Transverse colon (tissue), 4 donors: ENCODE data around the gene ACSF3. TPM values are rescaled to one million over a fixed set of nuclear protein-coding genes. Genes with fewer than 3 reads are reported as not detected.

Experiments used
- DNase-seq: peaks from one replicate; pipeline ENCODE4 v3.0.0-alpha.2; 2019
- H3K27ac ChIP-seq, 4 donors: fragments of 200-600 bp; sonication (generic); 2 replicates each; pipeline ENCODE4 v1.5.1; 2016 to 2018; ENCODE audit warnings: inconsistent platforms in 4 of 4
- H3K27me3 ChIP-seq: fragments of 200-600 bp; sonication (generic); 2 replicates; pipeline ENCODE4 v1.5.1; 2017; ENCODE audit warnings: inconsistent platforms
- H3K36me3 ChIP-seq, 4 donors: fragments of 200-600 bp; sonication (generic); 2 replicates each; pipeline ENCODE4 v1.5.1; 2017 to 2019; ENCODE audit warnings: inconsistent platforms in 4 of 4
- H3K4me1 ChIP-seq, 4 donors: fragments of 200-600 bp; sonication (generic); 2 replicates each; pipeline ENCODE4 v1.5.1; 2017 to 2020; ENCODE audit warnings: inconsistent platforms in 4 of 4
- H3K4me3 ChIP-seq, 4 donors: fragments of 200-600 bp; sonication (generic); 1 replicate in 1 of 4; 2 replicates in 3 of 4; pipeline versions ENCODE4 v1.5.1 to v1.6.1; 2017 to 2019; ENCODE audit warnings: inconsistent platforms in 4 of 4
- H3K9me3 ChIP-seq, 2 donors: fragments of 200-600 bp; sonication (generic); 2 replicates each; pipeline ENCODE4 v1.5.1; 2017 to 2019; ENCODE audit warnings: inconsistent platforms in 2 of 2
- CTCF ChIP-seq, 5 experiments: fragments of 200-600 bp in 3 of 5; fragments of 450-650 bp in 2 of 5; sonication (generic) in 3 of 5; IDR thresholded peaks; 1 replicate in 2 of 5; 2 replicates in 3 of 5; pipeline ENCODE4 v1.5.1; 2016 to 2017; ENCODE audit warnings: antibody characterized with exemption in 5 of 5, inconsistent platforms in 3 of 5, mild to moderate bottlenecking in 2 of 5, moderate library complexity in 1 of 5
- EP300 ChIP-seq: sonication (generic); formaldehyde crosslinking; IDR thresholded peaks from one replicate; pipeline ENCODE4 v1.6.1; 2017; ENCODE audit warnings: antibody characterized with exemption, low read depth
- POLR2A ChIP-seq: fragments of 450-650 bp; IDR thresholded peaks from one replicate; pipeline ENCODE4 v1.6.1; 2016; ENCODE audit warnings: antibody characterized with exemption, mild to moderate bottlenecking, moderate library complexity
- POLR2AphosphoS5 ChIP-seq, 3 donors: sonication (generic); formaldehyde crosslinking; IDR thresholded peaks; one replicate each; pipeline ENCODE4 v1.6.1; 2016; ENCODE audit warnings: antibody characterized with exemption in 3 of 3
- WGBS, 2 donors: methylation state at CpG; one replicate each; pipeline ENCODE4 v1.1.5; 2018; ENCODE audit warnings: low coverage in 1 of 2; 5-methylcytosine and 5-hydroxymethylcytosine counted together
- in situ Hi-C, 4 donors: fragments of 200-750 bp; cut with MboI; loops; one replicate each; pipeline versions ENCODE4 v1.15.0 to v1.15.1; 2017; ENCODE audit warnings: low sequenced_read_pairs in 3 of 4, low pct_ligation_motif_present in 1 of 4, low pct_unique_long_range_greater_than_20kb in 1 of 4
- intact Hi-C: fragments of 100-400 bp; cut with DNase I; formaldehyde crosslinking; loops from one replicate; pipeline ENCODE4 v1.15.1; 2023; ENCODE audit warnings: low total_unique reads
- total RNA-seq, 4 donors: library from RNA; depleted of rRNA; stranded (reverse); fragments of >200 nt; gene quantifications; one replicate each; pipeline ENCODE4 v1.1.0, GENCODE V29; 2016

The ACSF3 gene
- total RNA-seq, 4 donors from 2014 or later, result 54.5 to 120 (median 75.8) TPM

DNA sequence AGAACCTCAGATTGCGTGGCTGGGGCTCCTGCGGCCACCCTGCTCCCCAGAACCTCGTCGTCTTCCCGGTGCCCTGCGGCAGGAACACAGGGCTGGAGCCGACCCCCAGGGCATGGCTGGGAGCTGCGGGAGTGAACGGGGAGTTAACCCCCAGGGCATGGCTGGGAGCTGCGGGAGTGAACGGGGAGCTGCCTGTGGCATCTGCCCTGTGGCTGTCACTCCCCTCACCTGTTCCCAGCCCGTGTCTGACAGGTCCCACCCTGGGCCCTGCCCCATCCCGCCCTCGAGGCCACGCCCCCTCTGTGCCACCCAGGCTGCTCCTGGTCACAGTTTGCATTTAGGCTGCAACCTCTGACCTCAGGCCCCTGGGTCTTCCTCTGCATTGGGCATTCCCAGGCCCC lies 39.4 kb upstream of the ACSF3 start:
- in situ Hi-C loops (no loop called here), intact Hi-C loops (no loop called here)
- TF ChIP-seq CTCF (IDR thresholded peaks at IDR 0.05), result no peak
- no peak for TF ChIP-seq EP300
- TF ChIP-seq POLR2AphosphoS5 (IDR thresholded peaks at IDR 0.05), result no peak
- no peak for TF ChIP-seq POLR2A
- Histone ChIP-seq H3K36me3 (no peaks in the 10 kb centered on the region), H3K4me1 (peaks cover 0 to 20% (median 16%) of the 10 kb centered on the region in 4 donors), H3K4me3 (no peak overlapping the region), H3K27ac (peak overlapping the region in 1 of 4 donors; percentile 75), H3K27me3 (peaks cover 31% of the 10 kb centered on the region), H3K9me3 (no peaks in the 10 kb centered on the region)
- peak; percentile 62 for DNase-seq
- WGBS, 2 donors, result 49% methylated on average over 15 of the region's 15 CpGs; no CpG with 5 or more reads in 1 of the 2 donors

DNA sequence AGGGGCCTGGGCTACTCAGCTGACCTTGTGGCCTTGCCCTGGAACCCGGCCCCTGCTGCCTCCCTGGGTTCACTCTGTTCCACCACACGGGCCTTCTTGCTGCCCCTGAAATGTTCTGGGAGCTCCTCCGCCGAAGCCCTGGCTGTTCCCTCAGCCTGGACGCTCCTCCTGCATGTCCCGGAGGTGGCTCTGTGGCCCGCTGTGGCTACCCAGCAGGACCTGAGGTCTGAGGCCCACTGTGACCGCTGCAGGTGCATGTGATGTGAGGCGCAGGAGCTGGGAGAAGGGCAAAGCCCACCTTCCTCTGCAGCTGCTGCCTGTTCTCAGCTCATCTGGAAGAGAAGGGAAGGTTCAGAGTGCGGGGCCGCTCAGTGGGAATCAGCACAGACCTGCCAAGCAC lies 38.9 kb upstream of the ACSF3 start:
- Histone ChIP-seq H3K27ac (no peak overlapping the region), H3K36me3 (no peaks in the 10 kb centered on the region), H3K27me3 (peaks cover 26% of the 10 kb centered on the region), H3K4me1 (peaks cover 0 to 20% (median 16%) of the 10 kb centered on the region in 4 donors), H3K4me3 (no peak overlapping the region), H3K9me3 (no peaks in the 10 kb centered on the region)
- DNase-seq, result no peak
- in situ Hi-C loops (no loop called here), intact Hi-C loops (no loop called here)
- no peak for TF ChIP-seq POLR2AphosphoS5 (IDR thresholded peaks at IDR 0.05)
- no peak for TF ChIP-seq POLR2A
- no peak for TF ChIP-seq CTCF (IDR thresholded peaks at IDR 0.05)
- no peak for TF ChIP-seq EP300
- WGBS, 2 donors, result 76% methylated on average over 11 of the region's 11 CpGs; no CpG with 5 or more reads in 1 of the 2 donors

DNA sequence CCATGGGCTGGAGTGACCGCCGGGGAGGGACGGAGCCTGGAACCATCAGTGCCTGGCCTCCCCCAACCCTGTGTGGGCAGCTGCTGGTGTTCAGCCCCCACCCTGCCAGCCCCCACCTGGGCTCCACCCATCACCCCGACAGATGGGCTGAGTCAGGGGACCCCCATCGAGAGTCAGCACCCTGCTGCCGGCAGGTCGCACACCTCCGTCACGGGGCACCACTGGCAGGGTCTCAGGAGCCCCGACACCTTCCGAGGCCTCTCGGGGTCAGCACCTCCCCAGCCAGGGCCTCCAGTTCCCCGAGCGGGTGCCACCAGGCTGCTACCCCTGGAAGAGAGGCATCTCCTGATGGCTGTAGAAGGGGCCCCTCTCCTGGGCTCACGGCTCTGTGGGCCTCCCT lies 38.3 kb upstream of the ACSF3 start:
- H3K9me3 ChIP-seq, result no peaks in the 10 kb centered on the region
- intact Hi-C loops (no loop called here), in situ Hi-C loops (no loop called here)
- 87% methylated on average over 8 of the region's 15 CpGs; no CpG with 5 or more reads in 1 of the 2 donors for WGBS, 2 donors
- no peak overlapping the region for H3K27ac ChIP-seq
- TF ChIP-seq POLR2A (no peak), EP300 (no peak), POLR2AphosphoS5 (IDR thresholded peaks at IDR 0.05) (no peak), CTCF (IDR thresholded peaks at IDR 0.05) (no peak)
- H3K4me3 ChIP-seq, result no peak overlapping the region
- no peaks in the 10 kb centered on the region for H3K36me3 ChIP-seq
- H3K4me1 ChIP-seq, result peaks cover 0 to 20% (median 16%) of the 10 kb centered on the region in 4 donors
- H3K27me3 ChIP-seq, result peaks cover 20% of the 10 kb centered on the region
- DNase-seq, result no peak

- Histone ChIP-seq H3K27ac (no peak overlapping the region), H3K27me3 (peaks cover 14% of the 10 kb centered on the region), H3K36me3 (no peaks in the 10 kb centered on the region), H3K4me3 (no peak overlapping the region), H3K9me3 (no peaks in the 10 kb centered on the region), H3K4me1 (peaks cover 0 to 20% (median 16%) of the 10 kb centered on the region in 4 donors)
- TF ChIP-seq CTCF (IDR thresholded peaks at IDR 0.05), result no peak
- no peak for TF ChIP-seq POLR2A
- TF ChIP-seq POLR2AphosphoS5 (IDR thresholded peaks at IDR 0.05), result no peak
- no peak for TF ChIP-seq EP300
- 80% methylated on average over 22 of the region's 25 CpGs; no CpG with 5 or more reads in 1 of the 2 donors for WGBS, 2 donors
- no peak for DNase-seq
- in situ Hi-C loops, result no loop called here
- intact Hi-C loops, result no loop called here
Measured at GRCh38 chr16:89055894-89056555, 37.6 kb upstream of the ACSF3 start.
